K562 (cell line): Measurements from ENCODE around the gene ODF2. TPM values are rescaled to one million over a fixed set of nuclear protein-coding genes. Genes with fewer than 3 reads are reported as not detected.

Experiments
- EWSR1 ChIP-seq: fragments of 450-650 bp; IDR thresholded peaks from 2 replicates; pipeline ENCODE4 v1.6.1; 2018; ENCODE audit warnings: borderline replicate concordance, mild to moderate bottlenecking, low read depth, moderate library complexity; ENCODE audit not compliant: partially characterized antibody
- ILK ChIP-seq: fragments of 450-650 bp; IDR thresholded peaks from 2 replicates; pipeline ENCODE4 v1.6.1; 2016; ENCODE audit warnings: missing genetic modification characterization, low read depth, mild to moderate bottlenecking, missing compliant biosample characterization, moderate library complexity, borderline replicate concordance
- PML ChIP-seq: IDR thresholded peaks from 2 replicates; pipeline ENCODE4 v1.6.1; 2012; ENCODE audit warnings: low read length, inconsistent platforms
- PTBP1 ChIP-seq: fragments of 200-400 bp; formaldehyde crosslinking; IDR thresholded peaks from 2 replicates; pipeline ENCODE4 v1.6.1; 2017; ENCODE audit warnings: low read depth, low read length
- polyA plus RNA-seq, 8 experiments: library from polyadenylated mRNA; depleted of rRNA in 4 of 8; stranded (reverse) in 5 of 8; unstranded in 3 of 8; fragments of >200 nt; fragmentation: Nextera tagmentation in 2 of 8; fragmentation: Illumina TruSeq in 1 of 8; extraction: Ambion mirVana in 2 of 8; extraction: Trizol in 1 of 8; gene quantifications; 2 replicates each; pipeline versions ENCODE4 v1.2.1 to v1.2.3, GENCODE V29; 2011 to 2014; ENCODE audit warnings: inconsistent platforms in 1 of 8, missing spikeins in 1 of 8
- total RNA-seq, 7 experiments: library from RNA; depleted of rRNA in 6 of 7; stranded (reverse); fragments of >200 nt in 6 of 7; fragmentation: Illumina TruSeq in 2 of 7; extraction: Trizol in 2 of 7; gene quantifications; 2 replicates each; pipeline versions ENCODE4 v1.2.1 to v1.2.3, GENCODE V29; 2011 to 2021; ENCODE audit warnings: low replicate concordance in 1 of 7
- TF ChIP-seq, protein P1 (sequence below): fragments of 250-450 bp; sonication (Bioruptor Pico); IDR thresholded peaks from 2 replicates; pipeline ENCODE4 v1.4.0; 2020; ENCODE audit warnings: mild to moderate bottlenecking, moderate library complexity
- TF ChIP-seq, protein P2 (sequence below), 2 experiments: fragments of 450-650 bp in 1 of 2; sonication (generic) in 1 of 2; formaldehyde crosslinking in 1 of 2; IDR thresholded peaks; 2 replicates each; pipeline versions ENCODE4 v1.7.1 to v1.9.0; 2016 to 2022; ENCODE audit warnings: inconsistent platforms in 1 of 2, mild to moderate bottlenecking in 1 of 2, missing genetic modification reagents in 1 of 2
- TF ChIP-seq, protein P3 (sequence below): fragments of 250-450 bp; sonication (Bioruptor Pico); IDR thresholded peaks from 2 replicates; pipeline ENCODE4 v1.8.0; 2022; ENCODE audit warnings: moderate library complexity, mild to moderate bottlenecking, inconsistent platforms
- TF ChIP-seq, protein P4 (sequence below): IDR thresholded peaks from 2 replicates; pipeline ENCODE4 v1.6.1; 2012; ENCODE audit warnings: low read depth, low read length, improper control_type of control experiment, borderline replicate concordance

The ODF2 gene
- total and polyA plus RNA-seq, 9 of the 15 experiments (the other 6 are each of a cell fraction or from before 2014, with no cell fraction given) = 16.5 to 83.2 (median 69.7) TPM

DNA sequence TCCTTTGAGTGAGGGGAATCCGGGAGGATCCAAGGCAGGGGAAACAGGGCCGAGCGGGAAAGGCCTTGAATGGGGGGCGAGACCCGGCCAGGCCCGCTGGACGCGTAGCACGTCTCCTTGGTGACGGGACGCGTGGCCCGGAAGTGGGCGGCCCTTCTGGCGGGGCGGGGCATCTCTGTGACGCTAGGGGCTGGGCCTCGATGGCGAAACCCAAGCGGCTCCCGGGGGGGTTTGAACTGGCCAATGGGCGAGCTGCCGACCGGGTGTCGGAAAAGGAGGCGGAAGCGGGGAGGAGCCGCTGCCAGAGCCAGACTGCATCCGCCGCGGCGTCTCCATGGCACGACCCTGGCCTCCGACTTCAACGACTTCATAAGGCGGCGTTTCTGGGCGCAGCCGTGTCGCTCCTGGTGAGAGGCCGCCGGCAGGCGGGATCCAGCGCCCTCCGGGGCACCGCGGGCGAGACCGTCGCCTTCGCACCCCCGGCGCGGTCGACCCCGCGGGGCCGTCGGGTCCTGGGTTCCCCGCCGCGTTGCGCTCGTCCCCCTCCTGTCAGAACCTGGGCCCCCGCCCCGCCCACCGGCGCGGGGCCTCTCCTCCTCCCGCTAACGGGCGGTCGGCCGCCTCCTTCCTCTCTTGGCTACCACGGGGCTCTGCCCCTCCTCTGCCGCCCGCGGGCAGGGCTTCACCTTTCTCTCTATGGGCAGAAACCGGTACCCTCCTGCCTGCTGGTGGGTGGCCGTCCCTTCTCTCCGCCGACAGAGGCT lies at the start of gene ODF2 (continued):
- TF ChIP-seq, protein P1, sequence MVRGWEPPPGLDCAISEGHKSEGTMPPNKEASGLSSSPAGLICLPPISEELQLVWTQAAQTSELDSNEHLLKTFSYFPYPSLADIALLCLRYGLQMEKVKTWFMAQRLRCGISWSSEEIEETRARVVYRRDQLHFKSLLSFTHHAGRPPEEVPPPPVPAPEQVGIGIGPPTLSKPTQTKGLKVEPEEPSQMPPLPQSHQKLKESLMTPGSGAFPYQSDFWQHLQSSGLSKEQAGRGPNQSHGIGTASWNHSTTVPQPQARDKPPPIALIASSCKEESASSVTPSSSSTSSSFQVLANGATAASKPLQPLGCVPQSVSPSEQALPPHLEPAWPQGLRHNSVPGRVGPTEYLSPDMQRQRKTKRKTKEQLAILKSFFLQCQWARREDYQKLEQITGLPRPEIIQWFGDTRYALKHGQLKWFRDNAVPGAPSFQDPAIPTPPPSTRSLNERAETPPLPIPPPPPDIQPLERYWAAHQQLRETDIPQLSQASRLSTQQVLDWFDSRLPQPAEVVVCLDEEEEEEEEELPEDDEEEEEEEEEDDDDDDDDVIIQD (CRISPR knock-in tag) = no peak
- TF ChIP-seq, protein P2, sequence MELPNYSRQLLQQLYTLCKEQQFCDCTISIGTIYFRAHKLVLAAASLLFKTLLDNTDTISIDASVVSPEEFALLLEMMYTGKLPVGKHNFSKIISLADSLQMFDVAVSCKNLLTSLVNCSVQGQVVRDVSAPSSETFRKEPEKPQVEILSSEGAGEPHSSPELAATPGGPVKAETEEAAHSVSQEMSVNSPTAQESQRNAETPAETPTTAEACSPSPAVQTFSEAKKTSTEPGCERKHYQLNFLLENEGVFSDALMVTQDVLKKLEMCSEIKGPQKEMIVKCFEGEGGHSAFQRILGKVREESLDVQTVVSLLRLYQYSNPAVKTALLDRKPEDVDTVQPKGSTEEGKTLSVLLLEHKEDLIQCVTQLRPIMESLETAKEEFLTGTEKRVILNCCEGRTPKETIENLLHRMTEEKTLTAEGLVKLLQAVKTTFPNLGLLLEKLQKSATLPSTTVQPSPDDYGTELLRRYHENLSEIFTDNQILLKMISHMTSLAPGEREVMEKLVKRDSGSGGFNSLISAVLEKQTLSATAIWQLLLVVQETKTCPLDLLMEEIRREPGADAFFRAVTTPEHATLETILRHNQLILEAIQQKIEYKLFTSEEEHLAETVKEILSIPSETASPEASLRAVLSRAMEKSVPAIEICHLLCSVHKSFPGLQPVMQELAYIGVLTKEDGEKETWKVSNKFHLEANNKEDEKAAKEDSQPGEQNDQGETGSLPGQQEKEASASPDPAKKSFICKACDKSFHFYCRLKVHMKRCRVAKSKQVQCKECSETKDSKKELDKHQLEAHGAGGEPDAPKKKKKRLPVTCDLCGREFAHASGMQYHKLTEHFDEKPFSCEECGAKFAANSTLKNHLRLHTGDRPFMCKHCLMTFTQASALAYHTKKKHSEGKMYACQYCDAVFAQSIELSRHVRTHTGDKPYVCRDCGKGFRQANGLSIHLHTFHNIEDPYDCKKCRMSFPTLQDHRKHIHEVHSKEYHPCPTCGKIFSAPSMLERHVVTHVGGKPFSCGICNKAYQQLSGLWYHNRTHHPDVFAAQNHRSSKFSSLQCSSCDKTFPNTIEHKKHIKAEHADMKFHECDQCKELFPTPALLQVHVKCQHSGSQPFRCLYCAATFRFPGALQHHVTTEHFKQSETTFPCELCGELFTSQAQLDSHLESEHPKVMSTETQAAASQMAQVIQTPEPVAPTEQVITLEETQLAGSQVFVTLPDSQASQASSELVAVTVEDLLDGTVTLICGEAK (IDR thresholded peaks at IDR 0.05) = peak; percentile 71
- TF ChIP-seq, protein P2 (CRISPR knock-in tag; IDR thresholded peaks at IDR 0.05) = no peak
- TF ChIP-seq, protein P3, sequence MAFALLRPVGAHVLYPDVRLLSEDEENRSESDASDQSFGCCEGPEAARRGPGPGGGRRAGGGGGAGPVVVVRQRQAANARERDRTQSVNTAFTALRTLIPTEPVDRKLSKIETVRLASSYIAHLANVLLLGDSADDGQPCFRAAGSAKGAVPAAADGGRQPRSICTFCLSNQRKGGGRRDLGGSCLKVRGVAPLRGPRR (CRISPR knock-in tag) = no peak
- no peak for TF ChIP-seq ILK (tag)
- TF ChIP-seq EWSR1 = no peak
- TF ChIP-seq PML = no peak
- no peak for TF ChIP-seq PTBP1
- TF ChIP-seq, protein P4, sequence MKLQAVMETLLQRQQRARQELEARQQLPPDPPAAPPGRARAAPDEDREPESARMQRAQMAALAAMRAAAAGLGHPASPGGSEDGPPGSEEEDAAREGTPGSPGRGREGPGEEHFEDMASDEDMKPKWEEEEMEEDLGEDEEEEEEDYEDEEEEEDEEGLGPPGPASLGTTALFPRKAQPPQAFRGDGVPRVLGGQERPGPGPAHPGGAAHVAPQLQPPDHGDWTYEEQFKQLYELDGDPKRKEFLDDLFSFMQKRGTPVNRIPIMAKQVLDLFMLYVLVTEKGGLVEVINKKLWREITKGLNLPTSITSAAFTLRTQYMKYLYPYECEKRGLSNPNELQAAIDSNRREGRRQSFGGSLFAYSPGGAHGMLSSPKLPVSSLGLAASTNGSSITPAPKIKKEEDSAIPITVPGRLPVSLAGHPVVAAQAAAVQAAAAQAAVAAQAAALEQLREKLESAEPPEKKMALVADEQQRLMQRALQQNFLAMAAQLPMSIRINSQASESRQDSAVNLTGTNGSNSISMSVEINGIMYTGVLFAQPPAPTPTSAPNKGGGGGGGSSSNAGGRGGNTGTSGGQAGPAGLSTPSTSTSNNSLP = no peak
